ENCODE measurements around the gene ICAM5. TPM values are rescaled to one million over a fixed set of nuclear protein-coding genes. Genes with fewer than 3 reads are reported as not detected.

Gene ICAM5
- total RNA-seq, 1 experiment from 2014 or later, result 19.5 TPM

DNA sequence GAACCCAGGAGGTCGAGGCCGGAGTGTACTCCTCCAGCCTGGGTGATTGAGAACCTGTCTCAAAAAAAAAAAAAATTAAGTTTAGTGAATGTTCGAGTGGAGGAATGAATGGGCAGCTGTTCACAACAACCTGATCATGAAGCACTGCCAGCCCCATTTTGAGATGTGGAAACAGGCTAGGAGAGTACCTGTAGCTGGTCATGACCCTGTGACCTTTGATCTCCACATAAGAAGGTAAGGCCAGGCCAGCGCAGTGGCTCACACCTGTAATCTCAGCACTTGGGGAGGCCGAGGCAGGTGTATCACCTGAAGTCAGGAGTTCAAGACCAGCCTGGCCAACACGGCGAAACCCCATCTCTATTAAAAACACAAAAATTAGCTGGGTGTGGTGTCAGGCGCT is 36.0 kb downstream of the ICAM5 start:
- no peak for DNase-seq (ENCODE audit: low read depth, low spot score)
- no TSS peak for BruUV-seq (replicated peaks)
- intact Hi-C loops (cut with micrococcal nuclease; ENCODE audit: unreplicated experiment), result no loop called here
- ATAC-seq, result no peak
- H3K36me3 ChIP-seq (ENCODE audit: control insufficient read depth, insufficient read depth, low read length), result peaks cover 6% of the 10 kb centered on the region; the same call in 1 of the 2 replicates
- no peaks in the 10 kb centered on the region for H3K27me3 ChIP-seq (ENCODE audit: control insufficient read depth, insufficient read depth, low read length)
- ChIA-PET CTCF (no interaction called here), POLR2A (interaction anchor here (0.7 kb wide), 1 partner anchor 49 kb away, joined by 3 read pairs; no protein-coding TSS in a partner anchor)
- H3K9me3 ChIP-seq (ENCODE audit: control insufficient read depth, insufficient read depth, low read depth, low read length), result no peaks in the 10 kb centered on the region
- H3K27ac ChIP-seq (ENCODE audit: low read length), result no peak overlapping the region
- no peaks in the 10 kb centered on the region for H3K4me1 ChIP-seq (ENCODE audit: control insufficient read depth, insufficient read depth, low read length)
- in situ Hi-C loops (cut with HindIII; ENCODE audit: low pct_unique_long_range_greater_than_20kb, low sequenced_read_pairs), result no loop called here
- H3K4me3 ChIP-seq (ENCODE audit: low read depth in 2 of 2, low read length in 2 of 2), result no peak overlapping the region
- TF ChIP-seq TCF7L2 (IDR thresholded peaks at IDR 0.05; ENCODE audit: low read depth, low read length) (no peak), SIN3A (IDR thresholded peaks at IDR 0.05; ENCODE audit: borderline replicate concordance, insufficient read depth, low read depth, low read length) (no peak), POLR2AphosphoS5 (IDR thresholded peaks at IDR 0.05; ENCODE audit: low read depth, low read length) (no peak)
- TF ChIP-seq, protein P1, sequence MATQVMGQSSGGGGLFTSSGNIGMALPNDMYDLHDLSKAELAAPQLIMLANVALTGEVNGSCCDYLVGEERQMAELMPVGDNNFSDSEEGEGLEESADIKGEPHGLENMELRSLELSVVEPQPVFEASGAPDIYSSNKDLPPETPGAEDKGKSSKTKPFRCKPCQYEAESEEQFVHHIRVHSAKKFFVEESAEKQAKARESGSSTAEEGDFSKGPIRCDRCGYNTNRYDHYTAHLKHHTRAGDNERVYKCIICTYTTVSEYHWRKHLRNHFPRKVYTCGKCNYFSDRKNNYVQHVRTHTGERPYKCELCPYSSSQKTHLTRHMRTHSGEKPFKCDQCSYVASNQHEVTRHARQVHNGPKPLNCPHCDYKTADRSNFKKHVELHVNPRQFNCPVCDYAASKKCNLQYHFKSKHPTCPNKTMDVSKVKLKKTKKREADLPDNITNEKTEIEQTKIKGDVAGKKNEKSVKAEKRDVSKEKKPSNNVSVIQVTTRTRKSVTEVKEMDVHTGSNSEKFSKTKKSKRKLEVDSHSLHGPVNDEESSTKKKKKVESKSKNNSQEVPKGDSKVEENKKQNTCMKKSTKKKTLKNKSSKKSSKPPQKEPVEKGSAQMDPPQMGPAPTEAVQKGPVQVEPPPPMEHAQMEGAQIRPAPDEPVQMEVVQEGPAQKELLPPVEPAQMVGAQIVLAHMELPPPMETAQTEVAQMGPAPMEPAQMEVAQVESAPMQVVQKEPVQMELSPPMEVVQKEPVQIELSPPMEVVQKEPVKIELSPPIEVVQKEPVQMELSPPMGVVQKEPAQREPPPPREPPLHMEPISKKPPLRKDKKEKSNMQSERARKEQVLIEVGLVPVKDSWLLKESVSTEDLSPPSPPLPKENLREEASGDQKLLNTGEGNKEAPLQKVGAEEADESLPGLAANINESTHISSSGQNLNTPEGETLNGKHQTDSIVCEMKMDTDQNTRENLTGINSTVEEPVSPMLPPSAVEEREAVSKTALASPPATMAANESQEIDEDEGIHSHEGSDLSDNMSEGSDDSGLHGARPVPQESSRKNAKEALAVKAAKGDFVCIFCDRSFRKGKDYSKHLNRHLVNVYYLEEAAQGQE (IDR thresholded peaks at IDR 0.05; ENCODE audit: insufficient read depth in 1 of 2, low read depth in 2 of 2, low read length in 1 of 2), result no peak
- TF ChIP-seq, protein P2, sequence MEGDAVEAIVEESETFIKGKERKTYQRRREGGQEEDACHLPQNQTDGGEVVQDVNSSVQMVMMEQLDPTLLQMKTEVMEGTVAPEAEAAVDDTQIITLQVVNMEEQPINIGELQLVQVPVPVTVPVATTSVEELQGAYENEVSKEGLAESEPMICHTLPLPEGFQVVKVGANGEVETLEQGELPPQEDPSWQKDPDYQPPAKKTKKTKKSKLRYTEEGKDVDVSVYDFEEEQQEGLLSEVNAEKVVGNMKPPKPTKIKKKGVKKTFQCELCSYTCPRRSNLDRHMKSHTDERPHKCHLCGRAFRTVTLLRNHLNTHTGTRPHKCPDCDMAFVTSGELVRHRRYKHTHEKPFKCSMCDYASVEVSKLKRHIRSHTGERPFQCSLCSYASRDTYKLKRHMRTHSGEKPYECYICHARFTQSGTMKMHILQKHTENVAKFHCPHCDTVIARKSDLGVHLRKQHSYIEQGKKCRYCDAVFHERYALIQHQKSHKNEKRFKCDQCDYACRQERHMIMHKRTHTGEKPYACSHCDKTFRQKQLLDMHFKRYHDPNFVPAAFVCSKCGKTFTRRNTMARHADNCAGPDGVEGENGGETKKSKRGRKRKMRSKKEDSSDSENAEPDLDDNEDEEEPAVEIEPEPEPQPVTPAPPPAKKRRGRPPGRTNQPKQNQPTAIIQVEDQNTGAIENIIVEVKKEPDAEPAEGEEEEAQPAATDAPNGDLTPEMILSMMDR (IDR thresholded peaks at IDR 0.05), result no peak

DNA sequence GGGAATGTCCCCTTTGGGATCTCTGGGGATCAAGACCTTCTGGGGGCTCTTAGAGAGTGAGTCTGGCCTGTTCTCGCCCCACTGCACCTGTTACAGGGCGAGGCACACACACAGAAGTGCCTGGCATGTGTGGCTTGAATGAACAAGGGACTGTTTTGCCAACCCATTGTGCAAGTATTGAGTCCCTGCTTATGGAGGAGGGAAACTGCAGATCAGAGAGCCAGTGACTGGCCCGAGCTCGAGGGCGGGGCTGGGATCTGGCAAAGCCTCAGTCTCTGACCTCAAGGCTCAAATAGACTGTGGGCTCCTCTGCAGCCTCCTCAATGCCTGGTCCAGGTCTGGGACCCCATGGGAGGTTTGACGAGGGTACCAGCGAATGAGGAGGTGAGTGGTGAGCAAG is 38.0 kb downstream of the ICAM5 start:
- in situ Hi-C loops (cut with HindIII; ENCODE audit: low pct_unique_long_range_greater_than_20kb, low sequenced_read_pairs) (no loop called here), intact Hi-C loops (cut with micrococcal nuclease; ENCODE audit: unreplicated experiment) (no loop called here)
- Histone ChIP-seq H3K27ac (ENCODE audit: low read length) (no peak overlapping the region), H3K27me3 (ENCODE audit: control insufficient read depth, insufficient read depth, low read length) (no peaks in the 10 kb centered on the region), H3K9me3 (ENCODE audit: control insufficient read depth, insufficient read depth, low read depth, low read length) (no peaks in the 10 kb centered on the region), H3K36me3 (ENCODE audit: control insufficient read depth, insufficient read depth, low read length) (peaks cover 10% of the 10 kb centered on the region), H3K4me1 (ENCODE audit: control insufficient read depth, insufficient read depth, low read length) (peaks cover 5% of the 10 kb centered on the region; the same call in 1 of the 2 replicates), H3K4me3 (ENCODE audit: low read depth in 2 of 2, low read length in 2 of 2) (no peak overlapping the region)
- no peak for TF ChIP-seq SIN3A (IDR thresholded peaks at IDR 0.05; ENCODE audit: borderline replicate concordance, insufficient read depth, low read depth, low read length)
- TF ChIP-seq POLR2AphosphoS5 (IDR thresholded peaks at IDR 0.05; ENCODE audit: low read depth, low read length), result no peak
- TF ChIP-seq, protein P1 (IDR thresholded peaks at IDR 0.05; ENCODE audit: insufficient read depth in 1 of 2, low read depth in 2 of 2, low read length in 1 of 2), result no peak
- TF ChIP-seq, protein P2 (IDR thresholded peaks at IDR 0.05), result no peak
- no peak for TF ChIP-seq TCF7L2 (IDR thresholded peaks at IDR 0.05; ENCODE audit: low read depth, low read length)
- no peak for ATAC-seq
- CTCF ChIA-PET, result no interaction called here
- BruUV-seq (replicated peaks), result no TSS peak
- POLR2A ChIA-PET, result no interaction called here
- DNase-seq (ENCODE audit: low read depth, low spot score), result no peak

Data from Panc1 (cell line).